OCI-LY7 (cell line): ENCODE results near the gene ATP2A3. TPM values are rescaled to one million over a fixed set of nuclear protein-coding genes. Genes with fewer than 3 reads are reported as not detected.

Source experiments
- BruUV-seq: library from RNA; stranded (reverse); fragments of 400-500 nt; replicated peaks from 2 replicates; lab custom pipeline; 2021; lab: Mats Ljungman, UMichigan
- CTCF ChIA-PET: fragments of 300-600 bp; sonication (Branson Sonifier 250); formaldehyde crosslinking; loops from one replicate; lab custom pipeline; 2022; ENCODE audit warnings: antibody characterized with exemption; ENCODE audit not compliant: unreplicated experiment; lab: Charles Lee
- POLR2A ChIA-PET: fragments of 300-600 bp; sonication (Branson Sonifier 250); formaldehyde crosslinking; loops from one replicate; lab custom pipeline; 2022; ENCODE audit warnings: antibody characterized with exemption; lab: Charles Lee
- DNase-seq: peaks from one replicate; pipeline ENCODE4 v3.0.0-alpha.2; 2015; ENCODE audit warnings: low spot score
- H2AFZ ChIP-seq: fragments of 200-600 bp; sonication (generic), shearing (Covaris generic); 2 replicates; pipeline ENCODE4 v1.6.1; 2014; ENCODE audit warnings: mild to moderate bottlenecking, antibody characterized with exemption, low read length, moderate library complexity
- H3K27ac ChIP-seq: fragments of 200-600 bp; sonication (generic); 2 replicates; pipeline ENCODE4 v1.5.1; 2014; ENCODE audit warnings: mixed run types, low read depth, mild to moderate bottlenecking, moderate library complexity, low read length, inconsistent platforms; ENCODE audit not compliant: poor library complexity, severe bottlenecking
- H3K36me3 ChIP-seq: fragments of 200-600 bp; sonication (generic); 2 replicates; pipeline ENCODE4 v1.6.1; 2014; ENCODE audit warnings: mild to moderate bottlenecking, antibody characterized with exemption, low read length, moderate library complexity, mixed read lengths; ENCODE audit not compliant: insufficient read depth
- H3K4me1 ChIP-seq: fragments of 200-600 bp; sonication (generic); 2 replicates; pipeline ENCODE4 v1.5.1; 2014; ENCODE audit warnings: mild to moderate bottlenecking, low read length; ENCODE audit not compliant: insufficient read depth, poor library complexity, severe bottlenecking
- H3K4me2 ChIP-seq: fragments of 200-600 bp; sonication (generic); 2 replicates; pipeline ENCODE4 v1.6.1; 2014; ENCODE audit warnings: mild to moderate bottlenecking, low read length
- H3K4me3 ChIP-seq: fragments of 200-600 bp; sonication (generic); 2 replicates; pipeline ENCODE4 v1.5.1; 2014; ENCODE audit warnings: mild to moderate bottlenecking, low read depth, low read length; ENCODE audit not compliant: poor library complexity, severe bottlenecking
- H3K79me2 ChIP-seq: fragments of 200-600 bp; sonication (generic); 2 replicates; pipeline ENCODE4 v1.6.1; 2016; ENCODE audit warnings: low read depth, mild to moderate bottlenecking, low read length, moderate library complexity, mixed read lengths; ENCODE audit not compliant: insufficient read depth
- H3K9me2 ChIP-seq: fragments of 200-600 bp; sonication (generic); 2 replicates; pipeline ENCODE4 v1.6.1; 2016; ENCODE audit warnings: mild to moderate bottlenecking, low read length, mixed read lengths; ENCODE audit not compliant: insufficient read depth
- H3K9me3 ChIP-seq: fragments of 200-600 bp; sonication (generic); 2 replicates; pipeline ENCODE4 v1.6.1; 2014; ENCODE audit warnings: mild to moderate bottlenecking, mixed run types, low read length, mixed read lengths
- H4K20me1 ChIP-seq: fragments of 200-600 bp; sonication (generic); 2 replicates; pipeline ENCODE4 v1.6.1; 2014; ENCODE audit warnings: mild to moderate bottlenecking, antibody characterized with exemption, low read length, moderate library complexity, mixed read lengths; ENCODE audit not compliant: insufficient read depth
- CTCF ChIP-seq: fragments of 200-600 bp; sonication (generic); conservative IDR thresholded peaks from 2 replicates; pipeline ENCODE4 v1.5.1; 2014; ENCODE audit warnings: mild to moderate bottlenecking, antibody characterized with exemption, low read length, moderate library complexity, mixed read lengths
- EZH2phosphoT487 ChIP-seq: fragments of 200-600 bp; sonication (generic); IDR thresholded peaks from 2 replicates; pipeline ENCODE4 v1.6.1; 2018; ENCODE audit warnings: low read depth, borderline replicate concordance, mild to moderate bottlenecking, mixed run types, antibody characterized with exemption, low read length, moderate library complexity, mixed read lengths
- intact Hi-C: fragments of 100-400 bp; cut with micrococcal nuclease; formaldehyde crosslinking; loops from one replicate; pipeline ENCODE4 v1.10.0; 2022; ENCODE audit not compliant: unreplicated experiment
- total RNA-seq, 2 experiments: library from RNA; depleted of rRNA in 1 of 2; stranded (reverse); fragments of >200 nt in 1 of 2; shearing (Covaris generic) in 1 of 2; gene quantifications; 2 replicates each; pipeline ENCODE4 v1.2.3, GENCODE V29; 2014 to 2022

Gene ATP2A3
- total RNA-seq, 2 experiments from 2014 or later: 108 to 353 TPM

- Histone ChIP-seq H3K4me3 (peak overlapping the region; percentile 35), H3K36me3 (no peaks in the 10 kb centered on the region), H4K20me1 (no peaks in the 10 kb centered on the region), H3K79me2 (no peaks in the 10 kb centered on the region), H3K9me3 (no peaks in the 10 kb centered on the region), H3K4me2 (peak overlapping the region; percentile 67), H3K4me1 (peaks cover 42% of the 10 kb centered on the region), H3K27ac (peak overlapping the region; percentile 88), H2AFZ (peak overlapping the region; percentile 56; the same call in 1 of the 2 replicates), H3K9me2 (no peaks in the 10 kb centered on the region)
- ChIA-PET CTCF (no interaction called here), POLR2A (interaction anchor here (1.1 to 1.6 kb wide), 2 partner anchors 14 to 16 kb away, joined by 4 to 5 read pairs; no protein-coding TSS in a partner anchor)
- no peak for TF ChIP-seq EZH2phosphoT487
- no peak for TF ChIP-seq CTCF
- intact Hi-C loops: loop anchor here (1.0 to 5.0 kb wide), 3 partner anchors 14 to 63 kb away; partner anchors contain the start of gene NCBP3
- no TSS peak for BruUV-seq
- no peak for DNase-seq
Measured at GRCh38 chr17:3910420-3911270, 53.6 kb downstream of the ATP2A3 start.

GRCh38 chr17:3909257-3909656 is 55.0 kb downstream of the ATP2A3 start:
- Histone ChIP-seq H2AFZ (no peak overlapping the region), H3K4me3 (no peak overlapping the region), H3K4me1 (peaks cover 39% of the 10 kb centered on the region), H3K36me3 (no peaks in the 10 kb centered on the region), H3K79me2 (no peaks in the 10 kb centered on the region), H3K9me2 (no peaks in the 10 kb centered on the region), H3K9me3 (no peaks in the 10 kb centered on the region), H3K27ac (no peak overlapping the region), H3K4me2 (no peak overlapping the region), H4K20me1 (no peaks in the 10 kb centered on the region)
- TF ChIP-seq CTCF: no peak
- no peak for TF ChIP-seq EZH2phosphoT487
- CTCF ChIA-PET: no interaction called here
- no TSS peak for BruUV-seq
- POLR2A ChIA-PET: no interaction called here
- intact Hi-C loops: no loop called here
- no peak for DNase-seq
